Activated CD4-positive, alpha-beta memory T cell treated with anti-CD3 and anti-CD28 coated beads, Interleukin-2, amount 10 ng/mL, durations not matched to agents 7 days and 5 days (primary cell): ENCODE results near the gene CACNA1C. TPM values are rescaled to one million over a fixed set of nuclear protein-coding genes. Genes with fewer than 3 reads are reported as not detected.

ENCODE experiments used
- CTCF ChIA-PET: fragments of 350-600 bp; sonication (Branson Sonifier 250); formaldehyde crosslinking; loops from one replicate; lab custom pipeline; 2021; ENCODE audit warnings: antibody characterized with exemption, inconsistent platforms; lab: Charles Lee
- POLR2A ChIA-PET: fragments of 350-600 bp; sonication (Branson Sonifier 250); formaldehyde crosslinking; loops from one replicate; lab custom pipeline; 2021; ENCODE audit warnings: antibody characterized with exemption; lab: Charles Lee
- DNase-seq: peaks from one replicate; pipeline ENCODE4 v3.0.0-alpha.2; 2020
- H3K27ac Mint-ChIP-seq: one replicate; pipeline ENCODE4 v1.8.0; 2021; ENCODE audit warnings: mild to moderate bottlenecking, mixed read lengths
- H3K27me3 Mint-ChIP-seq: one replicate; pipeline ENCODE4 v1.8.0; 2021; ENCODE audit warnings: mixed read lengths
- H3K36me3 Mint-ChIP-seq: one replicate; pipeline ENCODE4 v1.8.0; 2021; ENCODE audit warnings: low read depth, mixed read lengths
- H3K4me1 Mint-ChIP-seq: one replicate; pipeline ENCODE4 v1.8.0; 2021; ENCODE audit warnings: mixed read lengths
- H3K4me3 Mint-ChIP-seq: one replicate; pipeline ENCODE4 v1.8.0; 2021; ENCODE audit warnings: mild to moderate bottlenecking, mixed read lengths
- H3K9me3 Mint-ChIP-seq: one replicate; pipeline ENCODE4 v1.8.0; 2021; ENCODE audit warnings: mixed read lengths
- total RNA-seq, 2 experiments: library from RNA; stranded (reverse); gene quantifications; one replicate each; pipeline ENCODE4 v1.2.3, GENCODE V29; 2021

CACNA1C gene
- total RNA-seq, 2 experiments from 2014 or later: 0.30 TPM

DNA sequence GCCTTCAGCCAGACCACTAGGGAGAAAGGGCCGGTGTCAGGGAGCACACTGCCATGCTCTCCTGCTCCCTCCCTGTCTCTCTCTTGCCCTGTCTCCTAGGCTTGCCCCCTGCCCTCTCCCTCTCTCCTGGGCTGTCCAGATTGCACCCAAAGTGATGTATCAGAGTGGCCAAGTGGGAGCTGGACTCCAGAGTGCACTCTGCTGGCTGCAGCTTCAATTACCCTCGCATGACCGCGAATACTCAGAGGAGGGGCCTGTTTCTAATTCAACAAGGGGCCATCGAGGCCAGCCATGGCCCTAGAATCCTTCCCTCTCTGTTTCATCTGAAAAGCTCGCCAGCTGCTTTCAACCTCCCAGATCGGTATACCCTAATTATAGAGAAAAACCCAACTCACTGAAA is 535.6 kb downstream of the CACNA1C start:
- peaks cover 33% of the 10 kb centered on the region for H3K27me3 Mint-ChIP-seq
- no peak overlapping the region for H3K27ac Mint-ChIP-seq
- no peak overlapping the region for H3K4me3 Mint-ChIP-seq
- no peaks in the 10 kb centered on the region for H3K9me3 Mint-ChIP-seq
- ChIA-PET CTCF (no interaction called here), POLR2A (interaction anchor here (0.5 kb wide), 1 partner anchor 44 kb away, joined by 3 read pairs; no protein-coding TSS in a partner anchor)
- no peak for DNase-seq
- H3K4me1 Mint-ChIP-seq: no peaks in the 10 kb centered on the region
- no peaks in the 10 kb centered on the region for H3K36me3 Mint-ChIP-seq

DNA sequence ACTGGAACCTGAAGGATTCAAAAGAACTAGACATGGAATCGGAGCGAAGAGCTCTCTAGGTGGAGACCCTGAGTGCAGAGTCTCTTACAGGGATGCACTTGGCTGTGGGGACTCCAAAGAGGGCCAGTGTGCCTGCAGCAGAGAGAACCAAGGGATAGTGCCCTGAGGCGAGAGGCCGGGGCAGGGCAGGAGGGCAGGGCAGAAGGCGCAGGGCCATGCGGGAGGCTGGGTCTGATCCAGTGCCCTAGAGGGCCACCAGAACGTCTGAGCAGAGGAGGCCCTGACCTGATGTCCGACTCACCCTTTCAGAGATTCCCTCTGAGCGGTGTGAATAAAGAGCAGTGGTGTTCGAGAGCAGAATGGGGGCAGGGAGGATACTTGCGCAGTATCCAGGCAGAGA is 536.6 kb downstream of the CACNA1C start:
- H3K4me3 Mint-ChIP-seq: no peak overlapping the region
- peaks cover 30% of the 10 kb centered on the region for H3K27me3 Mint-ChIP-seq
- no peak for DNase-seq
- H3K27ac Mint-ChIP-seq: no peak overlapping the region
- no peaks in the 10 kb centered on the region for H3K4me1 Mint-ChIP-seq
- POLR2A ChIA-PET: no interaction called here
- CTCF ChIA-PET: no interaction called here
- H3K9me3 Mint-ChIP-seq: peaks cover 2% of the 10 kb centered on the region
- H3K36me3 Mint-ChIP-seq: no peaks in the 10 kb centered on the region

DNA sequence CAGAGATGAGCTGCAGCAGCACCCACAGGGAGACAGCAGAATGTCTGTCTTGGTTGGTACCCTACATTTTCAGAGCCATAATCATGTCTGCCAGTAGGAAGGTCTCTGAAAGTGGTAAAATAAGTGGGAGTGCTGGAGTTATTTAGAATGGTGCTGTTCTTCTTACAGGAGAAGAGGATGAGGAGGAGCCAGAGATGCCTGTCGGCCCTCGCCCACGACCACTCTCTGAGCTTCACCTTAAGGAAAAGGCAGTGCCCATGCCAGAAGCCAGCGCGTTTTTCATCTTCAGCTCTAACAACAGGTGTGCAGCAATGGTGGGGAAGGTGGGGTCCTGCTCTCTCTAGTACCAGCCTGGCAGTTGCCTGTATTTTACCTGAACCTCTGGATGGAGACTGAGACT is 540.3 kb downstream of the CACNA1C start:
- ChIA-PET CTCF (no interaction called here), POLR2A (no interaction called here)
- Mint-ChIP-seq H3K4me3 (no peak overlapping the region), H3K4me1 (no peaks in the 10 kb centered on the region), H3K36me3 (no peaks in the 10 kb centered on the region), H3K27me3 (peaks cover 13% of the 10 kb centered on the region), H3K9me3 (peaks cover 2% of the 10 kb centered on the region), H3K27ac (no peak overlapping the region)
- no peak for DNase-seq

DNA sequence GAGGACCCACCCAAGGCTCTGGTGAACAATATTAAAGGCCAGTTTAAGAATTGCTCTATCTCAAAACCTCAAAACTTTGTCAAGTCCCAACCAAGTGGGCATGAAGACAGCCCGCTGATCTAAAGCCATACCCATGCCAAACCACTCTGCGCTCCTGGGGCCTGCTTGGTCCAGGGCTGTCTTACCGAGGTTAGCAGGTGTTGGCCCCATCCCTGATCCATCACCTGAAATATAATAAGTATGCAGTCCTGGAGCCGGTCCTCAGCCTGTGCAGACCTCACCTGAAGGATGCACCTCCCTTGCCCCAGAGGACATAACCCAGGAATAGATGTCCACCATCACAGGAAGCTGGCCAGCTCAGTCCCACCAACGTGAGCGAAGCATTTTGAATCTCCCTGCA is 543.7 kb downstream of the CACNA1C start:
- Mint-ChIP-seq H3K4me3 (no peak overlapping the region), H3K4me1 (no peaks in the 10 kb centered on the region), H3K27me3 (peaks cover 3% of the 10 kb centered on the region), H3K9me3 (peaks cover 2% of the 10 kb centered on the region), H3K36me3 (no peaks in the 10 kb centered on the region), H3K27ac (no peak overlapping the region)
- ChIA-PET POLR2A (no interaction called here), CTCF (no interaction called here)
- DNase-seq: no peak

DNA sequence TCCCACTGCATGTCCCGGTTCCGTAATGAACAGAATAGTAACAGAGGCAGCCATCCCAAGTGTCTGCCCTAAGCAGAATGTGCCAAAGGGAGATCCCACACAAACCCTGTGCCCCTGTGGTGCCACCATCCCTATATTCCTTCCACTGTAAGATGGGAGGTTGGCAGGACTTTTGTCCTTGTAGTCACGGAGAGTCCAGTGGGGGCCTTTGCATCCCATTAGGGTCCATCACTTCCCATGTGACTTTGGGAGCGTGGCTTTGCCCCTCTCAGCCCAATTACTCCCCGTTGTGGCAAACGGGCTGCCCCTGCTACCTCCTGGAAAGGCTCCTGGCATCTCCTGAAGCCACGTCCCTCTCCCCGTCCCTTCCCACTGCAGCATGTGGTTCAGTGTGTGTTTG is 552.5 kb downstream of the CACNA1C start:
- Mint-ChIP-seq H3K36me3 (no peaks in the 10 kb centered on the region), H3K4me3 (no peak overlapping the region), H3K27ac (no peak overlapping the region), H3K9me3 (no peaks in the 10 kb centered on the region), H3K27me3 (peaks cover 11% of the 10 kb centered on the region), H3K4me1 (no peaks in the 10 kb centered on the region)
- CTCF ChIA-PET: no interaction called here
- no peak for DNase-seq
- POLR2A ChIA-PET: no interaction called here

DNA sequence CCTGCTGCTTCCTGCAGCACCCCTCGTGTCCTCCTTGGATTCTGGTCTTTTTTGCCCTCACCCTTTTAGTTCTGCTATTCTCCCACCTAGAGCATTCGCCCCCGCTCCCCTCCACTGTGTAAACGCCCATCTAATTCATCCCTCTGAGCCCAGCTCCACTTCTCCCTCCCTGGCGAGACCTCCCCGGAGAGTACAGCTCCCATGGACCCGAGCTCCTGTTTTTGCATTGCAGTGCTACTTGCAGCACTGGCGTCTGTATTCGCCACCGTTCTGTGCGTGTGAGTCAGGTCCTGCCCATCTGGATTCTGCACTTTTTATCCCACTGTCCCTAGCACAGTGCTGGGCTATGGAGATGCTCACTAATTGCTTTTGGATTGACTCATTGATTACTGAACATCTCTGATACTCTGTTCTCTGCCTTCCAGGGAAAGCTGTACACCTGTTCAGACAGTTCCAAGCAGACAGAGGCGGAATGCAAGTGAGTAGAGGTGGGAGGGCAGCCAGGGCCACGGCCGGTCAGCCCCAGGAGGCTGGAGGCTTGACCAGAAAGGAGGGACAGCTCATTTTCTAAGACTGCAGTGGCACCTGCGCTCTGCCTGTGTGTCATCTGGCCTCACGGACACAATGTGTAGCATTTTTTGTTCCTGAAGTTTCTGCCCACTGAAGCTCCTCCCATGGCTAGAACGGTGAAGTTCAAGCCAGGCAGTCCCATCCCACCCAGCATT is 553.6 kb downstream of the CACNA1C start:
- CTCF ChIA-PET: no interaction called here
- H3K4me3 Mint-ChIP-seq: no peak overlapping the region
- H3K4me1 Mint-ChIP-seq: no peaks in the 10 kb centered on the region
- POLR2A ChIA-PET: no interaction called here
- H3K27ac Mint-ChIP-seq: no peak overlapping the region
- peaks cover 13% of the 10 kb centered on the region for H3K27me3 Mint-ChIP-seq
- no peaks in the 10 kb centered on the region for H3K9me3 Mint-ChIP-seq
- no peak for DNase-seq
- H3K36me3 Mint-ChIP-seq: no peaks in the 10 kb centered on the region

DNA sequence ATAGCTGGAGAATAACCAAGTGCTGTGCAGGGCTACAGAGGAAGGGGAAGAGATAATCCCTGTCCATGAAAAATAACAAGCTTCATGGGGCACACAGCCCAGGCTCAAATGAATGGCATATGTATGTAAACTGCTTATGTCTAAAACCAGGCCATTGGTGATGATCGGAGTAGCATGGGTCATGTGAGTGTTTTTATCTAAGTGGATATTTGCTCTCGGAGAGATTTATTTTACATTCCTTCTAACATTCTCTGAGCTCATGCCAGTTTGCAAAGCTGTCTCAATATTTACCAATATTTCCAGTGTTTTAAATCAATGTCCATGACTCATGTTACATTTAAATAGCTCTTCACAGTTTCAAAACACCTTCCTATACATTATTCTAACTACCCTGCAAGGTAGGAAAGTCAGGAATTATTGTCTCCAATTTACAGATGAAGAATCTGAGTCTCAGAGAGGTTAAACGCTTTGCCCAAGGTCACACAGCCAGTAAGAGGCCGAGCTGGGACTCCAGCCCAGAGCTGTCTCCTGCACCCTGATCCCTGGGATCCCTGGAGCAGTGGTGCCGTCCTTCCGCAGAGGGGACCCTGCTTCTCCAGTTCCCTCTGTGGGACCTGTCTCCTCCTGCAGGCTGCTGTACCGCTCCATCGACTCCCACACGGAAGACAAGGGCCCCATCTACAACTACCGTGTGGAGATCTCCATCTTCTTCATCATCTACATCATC is 555.3 kb downstream of the CACNA1C start:
- Mint-ChIP-seq H3K4me1 (peaks cover 2% of the 10 kb centered on the region), H3K4me3 (no peak overlapping the region), H3K9me3 (no peaks in the 10 kb centered on the region), H3K27me3 (peaks cover 21% of the 10 kb centered on the region), H3K36me3 (no peaks in the 10 kb centered on the region), H3K27ac (no peak overlapping the region)
- no peak for DNase-seq
- ChIA-PET POLR2A (no interaction called here), CTCF (interaction anchor here (0.6 to 1.2 kb wide), 2 partner anchors 23 to 335 kb away, joined by 3 read pairs; no protein-coding TSS in a partner anchor)

DNA sequence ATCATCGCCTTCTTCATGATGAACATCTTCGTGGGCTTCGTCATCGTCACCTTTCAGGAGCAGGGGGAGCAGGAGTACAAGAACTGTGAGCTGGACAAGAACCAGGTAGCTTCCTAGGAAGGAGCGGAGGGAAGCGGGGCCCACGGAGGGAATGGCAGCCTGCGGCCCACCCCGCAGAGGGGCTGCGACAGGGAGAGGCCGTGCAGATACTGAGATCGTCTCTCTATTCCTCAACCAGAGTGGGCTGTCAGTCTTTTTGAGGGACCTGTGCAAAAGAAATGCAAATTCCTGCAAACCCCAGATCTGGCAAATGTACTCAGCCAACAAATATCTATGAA is 555.8 kb downstream of the CACNA1C start:
- Mint-ChIP-seq H3K4me1 (peaks cover 7% of the 10 kb centered on the region), H3K27ac (no peak overlapping the region), H3K9me3 (no peaks in the 10 kb centered on the region), H3K27me3 (peaks cover 22% of the 10 kb centered on the region), H3K36me3 (no peaks in the 10 kb centered on the region), H3K4me3 (no peak overlapping the region)
- CTCF ChIA-PET: interaction anchor here (0.6 kb wide), 1 partner anchor 334 kb away, joined by 3 read pairs; no protein-coding TSS in a partner anchor
- no peak for DNase-seq
- POLR2A ChIA-PET: no interaction called here

DNA sequence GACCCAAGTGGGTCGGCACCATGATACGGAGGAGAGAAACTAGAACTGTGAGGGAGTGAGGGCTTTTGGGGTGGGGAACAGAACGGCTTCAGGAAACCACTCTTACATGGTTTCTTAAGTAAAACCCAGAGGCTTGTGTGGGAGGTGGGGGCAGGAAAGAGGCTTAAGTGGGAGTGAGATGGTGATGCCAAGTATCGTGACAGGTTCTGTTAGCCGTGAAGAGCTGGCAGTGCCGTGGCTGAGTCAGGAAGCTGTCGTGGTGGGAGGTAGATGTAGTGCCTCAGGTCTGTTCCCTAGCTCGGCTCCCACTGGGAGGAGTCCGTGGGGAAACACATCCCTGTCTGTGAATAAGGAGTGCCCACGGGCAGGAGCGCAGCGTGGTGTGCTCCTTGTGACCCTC is 556.2 kb downstream of the CACNA1C start:
- Mint-ChIP-seq H3K27me3 (peaks cover 25% of the 10 kb centered on the region), H3K27ac (no peak overlapping the region), H3K9me3 (no peaks in the 10 kb centered on the region), H3K4me3 (no peak overlapping the region), H3K4me1 (peaks cover 11% of the 10 kb centered on the region), H3K36me3 (no peaks in the 10 kb centered on the region)
- DNase-seq: no peak
- CTCF ChIA-PET: no interaction called here
- POLR2A ChIA-PET: no interaction called here

DNA sequence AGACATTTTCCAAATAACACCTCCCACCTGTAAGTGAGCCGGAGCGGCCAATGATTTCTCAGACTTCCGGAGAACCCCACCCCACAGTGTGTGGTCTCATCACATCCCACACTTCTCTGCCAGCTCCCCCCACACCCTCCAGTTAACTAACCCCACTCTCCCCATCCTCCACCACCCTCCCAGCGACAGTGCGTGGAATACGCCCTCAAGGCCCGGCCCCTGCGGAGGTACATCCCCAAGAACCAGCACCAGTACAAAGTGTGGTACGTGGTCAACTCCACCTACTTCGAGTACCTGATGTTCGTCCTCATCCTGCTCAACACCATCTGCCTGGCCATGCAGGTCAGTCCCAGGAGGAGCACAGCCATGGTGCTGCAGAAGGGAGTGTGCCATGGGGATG is 557.6 kb downstream of the CACNA1C start:
- H3K27me3 Mint-ChIP-seq: peaks cover 36% of the 10 kb centered on the region
- no peaks in the 10 kb centered on the region for H3K9me3 Mint-ChIP-seq
- peaks cover 14% of the 10 kb centered on the region for H3K4me1 Mint-ChIP-seq
- no peak overlapping the region for H3K4me3 Mint-ChIP-seq
- no peak for DNase-seq
- POLR2A ChIA-PET: no interaction called here
- H3K36me3 Mint-ChIP-seq: no peaks in the 10 kb centered on the region
- no peak overlapping the region for H3K27ac Mint-ChIP-seq
- CTCF ChIA-PET: no interaction called here

DNA sequence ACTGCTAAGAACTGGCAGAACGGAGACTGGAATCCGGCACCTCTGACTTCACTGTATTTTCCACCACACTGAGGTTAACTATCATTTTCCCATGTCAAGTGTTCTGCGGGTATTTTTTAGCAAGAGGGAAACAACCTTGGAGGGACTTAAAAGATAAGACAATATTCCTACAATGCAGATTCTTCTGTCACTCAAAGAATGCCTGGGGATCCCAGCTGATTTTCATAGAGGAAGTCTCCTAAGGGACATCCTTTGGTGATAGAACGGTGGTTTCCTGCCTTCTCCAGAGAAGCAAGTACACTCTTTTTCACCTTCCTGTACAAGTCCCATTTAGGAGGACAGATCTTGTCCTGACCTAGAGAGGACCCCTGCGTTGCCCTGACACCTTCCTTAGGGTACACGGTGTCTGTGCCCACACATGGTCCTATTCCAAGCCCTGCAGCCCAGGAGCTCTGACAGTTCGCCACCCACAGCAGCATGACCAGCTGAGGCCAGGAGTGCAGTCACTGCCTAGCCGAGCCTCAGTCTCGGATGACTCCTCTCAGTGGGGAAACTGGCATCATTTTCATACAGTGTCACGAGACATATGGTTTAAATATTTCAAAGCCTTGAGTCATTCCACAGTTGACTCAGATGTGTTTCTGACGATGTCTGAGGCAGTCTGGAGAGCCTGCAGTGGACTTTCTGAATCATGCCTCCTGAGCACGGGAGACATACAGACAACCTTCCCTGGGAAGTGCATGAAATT is 560.7 kb downstream of the CACNA1C start:
- Mint-ChIP-seq H3K27ac (no peak overlapping the region), H3K4me1 (peaks cover 15% of the 10 kb centered on the region), H3K4me3 (no peak overlapping the region), H3K36me3 (no peaks in the 10 kb centered on the region), H3K27me3 (peaks cover 41% of the 10 kb centered on the region), H3K9me3 (no peaks in the 10 kb centered on the region)
- ChIA-PET CTCF (no interaction called here), POLR2A (no interaction called here)
- peak; percentile 32 for DNase-seq

DNA sequence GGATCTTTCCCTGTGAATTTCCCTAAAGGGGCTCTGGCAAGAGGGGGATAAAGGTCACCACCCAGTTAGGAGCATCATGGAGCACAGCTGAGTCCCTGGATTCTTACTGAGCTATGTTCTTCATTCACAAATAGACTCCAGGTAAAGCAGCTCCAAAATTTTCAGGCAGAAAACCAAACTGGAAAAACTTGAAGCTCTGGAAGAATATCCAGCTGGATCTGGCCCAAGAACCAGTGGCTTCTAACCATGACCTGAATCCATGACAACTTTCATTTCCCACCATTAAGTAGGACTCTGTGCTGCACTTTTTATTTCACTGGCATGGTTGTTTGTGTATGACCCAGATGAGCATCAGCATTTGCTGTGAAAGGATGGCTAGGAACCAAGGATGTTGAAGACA is 561.6 kb downstream of the CACNA1C start:
- ChIA-PET POLR2A (no interaction called here), CTCF (no interaction called here)
- H3K4me3 Mint-ChIP-seq: no peak overlapping the region
- H3K27me3 Mint-ChIP-seq: peaks cover 34% of the 10 kb centered on the region
- H3K4me1 Mint-ChIP-seq: peaks cover 15% of the 10 kb centered on the region
- no peak for DNase-seq
- H3K9me3 Mint-ChIP-seq: no peaks in the 10 kb centered on the region
- H3K36me3 Mint-ChIP-seq: no peaks in the 10 kb centered on the region
- H3K27ac Mint-ChIP-seq: no peak overlapping the region

DNA sequence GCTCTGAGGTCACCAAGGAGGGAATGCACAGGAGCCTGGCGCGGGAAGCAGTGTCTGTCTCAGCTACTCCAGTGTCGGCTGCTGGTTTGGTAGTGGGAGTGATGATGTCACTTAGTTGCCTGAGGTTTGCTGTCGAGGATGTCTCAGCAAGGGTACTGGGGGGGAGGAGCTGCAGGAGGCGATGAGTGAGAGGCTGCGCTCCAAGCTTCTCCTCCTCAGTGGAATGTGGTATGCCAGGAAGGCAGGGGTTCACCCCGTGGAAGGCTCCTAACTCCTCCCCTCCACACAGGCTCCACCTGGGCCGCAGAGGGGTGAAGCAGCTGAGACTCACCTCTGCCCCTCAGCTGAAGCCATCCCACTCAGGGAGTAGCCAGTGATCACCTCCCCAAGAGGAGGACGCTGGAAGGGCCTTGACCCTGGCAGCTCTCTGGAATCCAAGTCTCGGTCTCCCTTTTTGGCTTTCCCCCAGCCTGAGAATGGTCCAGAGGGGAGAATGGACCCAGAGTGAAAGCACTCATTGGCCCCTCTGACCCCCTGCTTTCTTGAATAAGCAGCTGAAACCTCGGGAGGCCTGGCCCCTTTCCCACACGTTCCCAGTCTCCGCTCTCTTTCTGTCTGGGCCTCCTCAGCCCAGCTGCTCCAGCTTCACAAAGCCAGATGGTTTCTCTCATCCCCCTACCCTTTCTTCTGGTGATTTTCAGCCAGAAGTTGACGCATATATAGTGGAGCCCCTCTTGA is 563.0 kb downstream of the CACNA1C start:
- no peak for DNase-seq
- Mint-ChIP-seq H3K4me3 (no peak overlapping the region), H3K9me3 (no peaks in the 10 kb centered on the region), H3K27me3 (peaks cover 33% of the 10 kb centered on the region), H3K36me3 (no peaks in the 10 kb centered on the region), H3K27ac (no peak overlapping the region), H3K4me1 (peaks cover 15% of the 10 kb centered on the region)
- CTCF ChIA-PET: no interaction called here
- POLR2A ChIA-PET: no interaction called here
